ENCODE results near the gene COBL.

COBL gene

GRCh38 chr7:51161937-51162336 is 154.7 kb downstream of the COBL start:
- TF ChIP-seq SIN3A (IDR thresholded peaks at IDR 0.05; ENCODE audit: borderline replicate concordance, insufficient read depth, low read length) (no peak), TAF1 (IDR thresholded peaks at IDR 0.05; ENCODE audit: borderline replicate concordance, insufficient read depth, low read length) (no peak), POLR2AphosphoS5 (IDR thresholded peaks at IDR 0.05; ENCODE audit: low read depth, low read length) (no peak), FOXP2 (optimal IDR thresholded peaks at IDR 0.05; ENCODE audit: borderline replicate concordance, extremely low read depth, extremely low read length, insufficient read depth) (no peak), REST (IDR thresholded peaks at IDR 0.05; ENCODE audit: insufficient read depth in 1 of 2, low read depth in 2 of 2, low read length in 2 of 2) (no peak)

- TF ChIP-seq REST (IDR thresholded peaks at IDR 0.05; ENCODE audit: insufficient read depth in 1 of 2, low read depth in 2 of 2, low read length in 2 of 2) (no peak), FOXP2 (optimal IDR thresholded peaks at IDR 0.05; ENCODE audit: borderline replicate concordance, extremely low read depth, extremely low read length, insufficient read depth) (no peak)
Observed at GRCh38 chr7:51160990-51161615, 155.5 kb downstream of the COBL start.

- no peak for TF ChIP-seq SIN3A (IDR thresholded peaks at IDR 0.05; ENCODE audit: borderline replicate concordance, insufficient read depth, low read length)
- TF ChIP-seq FOXP2 (optimal IDR thresholded peaks at IDR 0.05; ENCODE audit: borderline replicate concordance, extremely low read depth, extremely low read length, insufficient read depth) = no peak
- TF ChIP-seq REST (IDR thresholded peaks at IDR 0.05; ENCODE audit: insufficient read depth in 1 of 2, low read depth in 2 of 2, low read length in 2 of 2) = no peak
- TF ChIP-seq POLR2AphosphoS5 (IDR thresholded peaks at IDR 0.05; ENCODE audit: low read depth, low read length) = no peak
- TF ChIP-seq TAF1 (IDR thresholded peaks at IDR 0.05; ENCODE audit: borderline replicate concordance, insufficient read depth, low read length) = no peak
Observed at GRCh38 chr7:51160411-51160810, 156.2 kb downstream of the COBL start.

- TF ChIP-seq FOXP2 (optimal IDR thresholded peaks at IDR 0.05; ENCODE audit: borderline replicate concordance, extremely low read depth, extremely low read length, insufficient read depth) (no peak), SIN3A (IDR thresholded peaks at IDR 0.05; ENCODE audit: borderline replicate concordance, insufficient read depth, low read length) (no peak), TAF1 (IDR thresholded peaks at IDR 0.05; ENCODE audit: borderline replicate concordance, insufficient read depth, low read length) (no peak), REST (IDR thresholded peaks at IDR 0.05; ENCODE audit: insufficient read depth in 1 of 2, low read depth in 2 of 2, low read length in 2 of 2) (no peak), POLR2AphosphoS5 (IDR thresholded peaks at IDR 0.05; ENCODE audit: low read depth, low read length) (no peak)
Observed at GRCh38 chr7:51158742-51159445, 157.7 kb downstream of the COBL start.

Data from PFSK-1 (cell line).